GM12892 (cell line): Measurements from ENCODE around the gene ABHD16B.
A peak's percentile ranks its signal among the peaks of the same experiment; 100 is the strongest.

Experiments used
- DNase-seq: peaks from one replicate; pipeline ENCODE4 v3.0.0; 2011; ENCODE audit not compliant: insufficient read length
- FAIRE-seq: peaks from 2 replicates; lab custom pipeline; 2011; peaks lifted over from hg19 to GRCh38; lab: Jason Lieb, UNC
- POLR2A ChIP-seq: IDR thresholded peaks from 2 replicates; pipeline ENCODE4 v1.6.1; 2011; ENCODE audit warnings: low read depth, low read length, control low read depth
- POLR2AphosphoS5 ChIP-seq: IDR thresholded peaks from 2 replicates; pipeline ENCODE4 v1.6.1; 2011; ENCODE audit warnings: low read depth, low read length, control low read depth
- TAF1 ChIP-seq: IDR thresholded peaks from 2 replicates; pipeline ENCODE4 v1.6.1; 2011; ENCODE audit warnings: low read depth, mild to moderate bottlenecking, control low read depth, low read length, borderline replicate concordance

ABHD16B gene

DNA sequence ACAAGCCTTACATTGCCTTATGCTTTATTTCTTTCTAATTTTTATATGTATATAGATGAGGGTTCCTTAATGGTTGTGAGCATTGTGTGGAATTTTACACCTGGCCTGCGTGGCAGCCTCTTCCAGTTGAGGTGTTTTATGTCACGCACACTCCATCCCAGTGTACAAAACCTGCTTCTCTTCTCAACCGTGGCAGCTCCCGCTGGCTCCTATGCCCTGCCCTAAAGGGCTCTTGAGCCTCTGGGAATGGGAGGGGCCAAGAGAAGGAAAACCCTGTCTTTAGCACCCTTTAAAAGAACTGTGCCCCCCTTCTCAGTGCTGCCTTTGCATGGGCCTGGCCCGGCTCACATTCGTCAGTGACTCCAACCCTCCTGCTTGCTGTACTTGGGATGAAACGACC, 29.3 kb downstream of the ABHD16B start:
- DNase-seq (no peak), FAIRE-seq (no peak)
- TF ChIP-seq POLR2A: no peak
- TF ChIP-seq POLR2AphosphoS5: no peak
- no peak for TF ChIP-seq TAF1

DNA sequence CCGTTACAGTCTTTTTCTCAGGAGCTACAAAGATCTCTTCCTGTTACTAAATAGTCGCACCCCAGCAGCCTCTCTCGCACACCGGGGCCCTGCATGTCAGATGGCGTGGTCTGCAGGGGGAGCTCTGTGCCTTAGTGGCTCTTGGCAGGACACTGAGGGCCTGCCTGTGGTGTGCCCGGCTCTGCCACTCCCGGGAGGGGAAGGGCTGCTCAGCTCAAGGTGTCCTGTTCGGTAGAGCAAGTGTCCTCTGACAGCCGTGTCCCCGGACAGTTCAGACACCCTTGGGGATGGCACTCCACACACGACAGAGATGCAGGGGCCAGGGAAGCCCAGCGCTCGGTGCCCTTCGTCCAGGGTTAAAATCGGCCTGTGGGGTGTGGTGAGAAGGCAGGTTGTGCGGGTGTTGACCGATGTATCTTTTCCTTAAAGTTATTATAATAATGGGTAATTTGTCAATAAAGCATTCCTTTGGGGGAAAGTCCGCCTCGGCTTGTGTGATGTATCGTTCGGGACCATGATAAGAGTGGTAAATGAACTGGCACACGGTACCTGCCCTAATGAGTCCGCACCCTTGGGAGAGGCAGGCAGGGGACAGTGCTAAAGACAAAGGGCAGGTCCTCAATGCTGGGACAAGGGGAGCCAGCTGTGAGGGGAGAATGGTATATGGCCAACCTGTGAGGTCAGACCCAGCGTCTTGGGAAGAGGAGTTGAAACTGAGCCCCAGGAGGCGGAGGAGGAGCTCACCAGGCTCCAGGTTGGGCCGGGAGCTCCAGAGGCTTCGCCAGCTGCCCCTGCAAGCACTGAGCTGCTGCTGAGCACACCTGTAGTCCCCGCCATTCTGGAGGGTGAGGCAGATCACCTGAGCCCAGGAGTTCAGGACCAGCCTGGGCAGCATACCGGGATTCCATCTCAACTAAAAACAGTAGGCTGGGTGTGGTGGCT, 30.0 kb downstream of the ABHD16B start:
- TF ChIP-seq POLR2AphosphoS5 (no peak), TAF1 (no peak), POLR2A (no peak)
- no peak for FAIRE-seq
- no peak for DNase-seq

DNA sequence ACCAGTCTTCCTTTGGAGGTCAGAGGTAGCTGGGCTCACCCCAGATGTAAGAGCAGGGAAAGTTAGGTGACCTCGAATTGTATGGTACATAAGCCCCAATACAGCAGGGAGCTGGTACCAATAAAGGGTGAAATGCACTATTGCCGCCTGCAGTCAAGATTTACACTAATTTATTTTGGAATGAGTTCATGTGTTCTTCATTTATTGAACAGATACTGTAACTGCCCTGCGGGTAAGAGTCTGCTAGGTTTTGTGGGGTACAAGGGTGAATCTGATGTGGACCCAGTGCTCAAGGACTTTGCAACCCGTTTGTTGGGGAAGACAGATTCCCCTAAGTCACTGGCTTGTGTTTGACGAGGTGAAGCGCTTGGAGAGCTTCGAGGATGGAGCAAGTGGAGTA, 31.1 kb downstream of the ABHD16B start:
- DNase-seq: no peak

DNA sequence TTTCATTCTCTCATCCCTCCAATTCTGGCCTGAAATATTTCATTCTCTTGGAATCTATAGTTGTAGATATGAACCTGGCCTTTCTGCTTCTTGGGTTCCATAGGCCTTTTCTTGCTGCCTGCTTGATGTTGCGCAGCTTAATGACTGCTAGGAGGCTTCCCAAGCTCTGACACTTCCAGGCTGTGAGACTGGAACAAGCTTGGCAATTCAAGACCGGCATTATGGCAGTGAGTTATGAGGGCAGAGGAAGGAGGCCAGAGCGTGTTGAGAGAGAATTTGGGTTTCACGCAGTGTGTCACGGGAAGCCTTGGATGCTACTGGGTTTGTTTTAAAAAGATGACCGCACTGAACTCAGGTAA, 32.7 kb downstream of the ABHD16B start:
- TF ChIP-seq POLR2AphosphoS5 (no peak), POLR2A (no peak), TAF1 (no peak)
- DNase-seq: no peak
- FAIRE-seq: no peak

More for the DNA sequence above, 31.1 kb downstream of the ABHD16B start:
- no peak for FAIRE-seq
- TF ChIP-seq TAF1 (no peak), POLR2A (no peak), POLR2AphosphoS5 (no peak)

DNA sequence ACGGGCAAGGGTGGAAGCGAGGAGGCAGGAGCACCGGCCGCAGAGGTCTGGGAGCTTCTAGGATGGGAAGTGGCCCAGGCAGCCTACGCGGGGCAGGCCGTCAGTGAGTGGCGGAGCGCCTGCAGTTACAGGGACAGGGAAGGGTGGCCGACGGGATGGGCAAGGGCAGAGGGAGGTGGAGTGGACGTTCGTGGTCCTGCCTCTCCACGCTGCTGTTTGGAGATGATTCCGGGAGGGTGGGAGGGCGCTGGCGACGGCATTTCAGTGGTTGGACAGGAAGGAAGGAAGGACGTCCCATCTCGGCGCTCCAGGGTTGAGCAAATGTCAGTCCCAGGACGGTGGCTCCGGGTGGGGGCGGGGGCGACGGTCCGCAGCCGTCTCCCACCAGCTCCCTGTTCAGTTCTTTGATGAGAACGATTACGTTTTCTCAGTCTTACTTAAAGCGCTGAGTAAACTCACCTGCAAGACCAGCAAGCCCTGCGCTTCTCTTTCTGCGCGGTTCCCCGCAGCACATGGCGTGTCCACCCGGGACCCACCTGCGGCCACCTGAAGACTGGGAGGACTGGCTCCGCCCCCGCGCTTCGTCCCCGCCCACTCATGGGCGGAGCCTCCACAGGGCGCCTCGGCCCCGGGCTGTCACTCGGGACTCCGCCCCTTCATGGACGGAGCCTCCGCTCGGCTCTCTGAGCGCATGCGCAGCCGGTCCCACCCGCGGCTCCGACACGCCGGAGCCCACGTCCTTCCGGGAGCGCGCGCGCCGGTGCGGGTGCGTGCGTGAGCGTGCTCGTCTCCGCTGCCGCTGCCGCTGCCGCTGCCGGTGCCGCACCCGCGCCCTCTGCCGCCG, 33.3 kb downstream of the ABHD16B start, which contains the start of gene DNAJC5:
TSS of gene DNAJC5 (plus strand) at position 769 of the 844 bp plus-strand sequence. CDS start 33,220 bp downstream, outside the sequence.
- TF ChIP-seq POLR2A: no peak
- no peak for TF ChIP-seq TAF1
- no peak for TF ChIP-seq POLR2AphosphoS5
- peak; percentile 100 for DNase-seq
- peak; percentile 89 for FAIRE-seq

DNA sequence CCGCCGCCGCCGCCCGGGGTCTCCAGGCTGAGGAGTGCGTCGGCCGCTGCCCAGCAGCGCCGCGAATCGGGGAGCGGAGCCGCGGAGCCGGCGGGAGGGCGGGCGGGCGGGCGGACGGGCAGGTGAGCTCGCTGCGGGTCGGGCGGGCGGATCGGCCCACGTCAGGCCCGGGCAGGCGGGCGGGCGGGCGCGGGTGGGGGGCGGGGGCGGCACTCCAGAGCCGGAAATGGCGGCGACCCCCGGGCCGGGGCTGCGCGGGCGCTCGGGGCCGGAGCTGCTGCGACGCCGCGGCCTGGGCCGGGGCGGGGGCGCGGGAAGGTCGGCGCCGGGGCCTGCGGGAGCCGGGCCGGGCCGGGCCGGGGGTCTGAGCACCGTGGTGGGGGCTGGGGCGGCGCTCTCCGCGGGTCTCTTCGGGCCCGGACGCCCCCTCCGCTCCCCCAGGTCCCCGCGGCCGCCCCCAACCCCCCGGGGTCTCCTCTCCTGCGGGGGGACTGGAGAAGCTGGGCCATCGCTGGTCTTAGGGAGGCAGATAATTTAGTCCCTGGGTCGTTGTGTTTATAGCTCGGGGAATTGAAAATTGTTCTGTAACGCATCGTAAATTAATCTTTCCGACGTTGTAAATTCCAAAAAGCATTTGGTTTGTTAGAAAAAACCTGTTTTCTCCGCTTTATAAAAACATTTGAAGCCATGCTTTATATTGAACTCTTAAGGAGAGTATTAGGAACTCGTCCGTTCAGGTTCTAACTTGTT, 34.1 kb downstream of the ABHD16B start:
- TF ChIP-seq TAF1 (no peak), POLR2A (no peak), POLR2AphosphoS5 (no peak)
- DNase-seq: no peak
- FAIRE-seq: no peak

DNA sequence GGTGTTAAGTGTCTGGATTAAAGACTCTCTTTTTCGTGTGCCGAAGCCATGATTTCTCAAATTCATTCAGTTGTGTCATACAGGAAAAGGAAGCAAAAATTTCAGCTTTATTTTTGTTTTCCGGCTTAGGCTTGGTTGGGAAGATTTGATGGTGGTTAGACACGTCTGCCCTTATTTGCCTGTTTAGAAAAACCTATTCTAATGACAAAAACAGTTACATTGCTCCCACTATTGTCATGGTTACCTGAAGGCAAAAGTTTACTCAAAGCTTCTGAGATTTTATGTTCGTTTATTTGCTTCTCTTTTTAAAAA, 34.6 kb downstream of the ABHD16B start:
- DNase-seq (no peak), FAIRE-seq (peak; percentile 76)
- TF ChIP-seq POLR2AphosphoS5 (no peak), POLR2A (no peak)

DNA sequence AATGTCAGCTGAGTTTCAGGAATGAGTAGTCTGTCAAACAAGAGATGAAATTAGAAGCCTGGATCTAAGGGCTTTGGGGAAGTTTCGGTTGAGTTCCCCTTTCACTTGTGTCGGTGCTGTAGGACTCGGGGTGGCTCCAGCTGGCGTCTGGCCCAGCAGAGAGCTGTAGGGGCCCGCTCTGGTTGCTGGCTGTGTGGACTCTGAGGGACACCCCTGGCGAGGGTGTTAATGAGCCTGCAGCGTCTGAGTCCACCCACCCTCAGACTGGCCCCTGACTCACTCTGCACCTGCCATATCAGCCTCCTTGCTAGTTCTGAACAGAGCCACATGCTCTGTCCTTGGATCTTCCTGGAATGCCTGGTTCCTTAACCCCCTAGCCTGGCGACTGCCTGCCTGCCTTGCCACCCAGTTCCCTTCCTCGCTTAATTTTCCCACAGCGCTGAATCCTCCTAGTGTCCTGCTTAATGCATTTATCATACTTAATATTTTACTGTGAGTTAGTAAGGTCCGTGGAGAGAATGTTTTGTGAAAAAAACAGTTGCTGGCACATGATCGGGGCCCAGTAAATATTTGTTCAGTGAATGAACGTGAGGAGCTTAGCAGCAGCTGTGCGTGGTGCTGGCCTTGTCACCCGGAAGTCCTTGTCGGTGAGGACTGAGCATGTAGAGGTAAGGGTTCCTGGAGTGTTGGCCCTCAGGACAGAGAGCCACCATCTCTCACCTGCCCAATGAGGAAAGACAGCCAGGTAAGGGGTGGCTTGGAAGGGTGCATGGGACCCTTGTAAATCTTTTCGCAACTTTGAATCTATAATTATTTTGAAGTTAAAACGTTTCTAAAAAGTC, 35.2 kb downstream of the ABHD16B start:
- no peak for FAIRE-seq
- peak; percentile 24; the same call in 1 of the 2 replicates for TF ChIP-seq POLR2A
- TF ChIP-seq POLR2AphosphoS5: no peak
- DNase-seq: peak; percentile 59

DNA sequence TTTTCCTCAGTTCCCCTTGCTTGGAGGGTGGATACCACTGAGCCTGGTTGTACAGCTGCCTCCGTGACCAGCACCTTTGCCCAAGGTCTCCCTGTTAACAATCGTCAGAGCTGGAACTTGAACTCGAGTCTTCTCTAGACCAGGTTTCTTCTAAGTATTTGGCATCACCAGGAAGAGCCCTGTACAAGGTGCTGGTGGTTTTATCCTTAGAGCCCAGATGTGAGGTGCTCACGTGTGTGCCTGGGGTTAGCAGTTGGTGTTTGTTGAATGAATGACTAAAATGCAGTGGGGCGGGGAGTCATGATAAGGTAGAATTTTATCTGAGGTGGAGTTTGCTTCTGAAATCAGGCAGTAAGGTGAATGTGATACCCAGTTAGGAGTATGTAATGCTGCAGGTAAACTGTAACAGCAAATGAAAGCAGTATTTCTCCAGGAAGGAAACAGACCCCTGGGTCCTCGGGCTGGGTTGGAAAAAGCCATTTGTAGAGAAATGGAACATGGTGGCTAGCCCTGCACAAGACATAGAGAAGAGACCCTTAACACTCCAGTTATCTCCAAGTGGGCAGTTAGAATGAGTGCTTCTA, 36.8 kb downstream of the ABHD16B start:
- no peak for FAIRE-seq
- no peak for DNase-seq
- TF ChIP-seq POLR2AphosphoS5: no peak
- TF ChIP-seq TAF1: no peak
- TF ChIP-seq POLR2A: no peak

DNA sequence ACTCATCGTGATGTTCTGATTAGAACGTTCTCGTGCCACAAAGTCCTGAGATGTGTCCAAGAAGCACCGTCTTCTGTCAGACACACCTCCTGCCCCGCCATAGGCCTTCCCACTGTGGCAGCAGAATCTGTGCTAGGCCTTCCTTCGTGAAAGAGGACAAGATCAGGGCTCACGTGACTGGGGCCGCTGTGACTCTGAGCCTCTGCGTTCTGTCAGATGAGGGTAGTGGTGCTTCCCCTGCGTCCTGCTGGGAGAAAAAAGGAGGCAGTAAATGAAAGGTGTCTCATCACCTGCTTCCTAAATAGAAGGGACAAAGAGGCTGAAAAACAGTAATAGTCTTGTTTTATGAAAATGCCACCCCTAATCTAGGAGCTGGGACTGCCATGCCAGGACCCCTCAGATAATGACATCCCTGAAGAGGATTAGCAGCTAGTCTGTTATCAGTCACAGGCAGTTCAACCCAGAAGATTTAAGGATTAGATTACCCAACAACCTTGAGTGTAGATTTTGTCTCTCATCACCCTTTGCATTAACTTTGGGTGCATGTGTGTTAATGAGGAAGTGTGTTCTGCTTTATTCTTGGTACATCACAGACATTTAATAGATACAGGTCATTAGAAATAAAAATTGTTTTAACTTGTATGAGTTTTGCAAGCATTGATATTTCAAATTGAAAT, 37.7 kb downstream of the ABHD16B start:
- FAIRE-seq: no peak
- TF ChIP-seq POLR2AphosphoS5 (no peak), TAF1 (no peak), POLR2A (no peak)
- no peak for DNase-seq

DNA sequence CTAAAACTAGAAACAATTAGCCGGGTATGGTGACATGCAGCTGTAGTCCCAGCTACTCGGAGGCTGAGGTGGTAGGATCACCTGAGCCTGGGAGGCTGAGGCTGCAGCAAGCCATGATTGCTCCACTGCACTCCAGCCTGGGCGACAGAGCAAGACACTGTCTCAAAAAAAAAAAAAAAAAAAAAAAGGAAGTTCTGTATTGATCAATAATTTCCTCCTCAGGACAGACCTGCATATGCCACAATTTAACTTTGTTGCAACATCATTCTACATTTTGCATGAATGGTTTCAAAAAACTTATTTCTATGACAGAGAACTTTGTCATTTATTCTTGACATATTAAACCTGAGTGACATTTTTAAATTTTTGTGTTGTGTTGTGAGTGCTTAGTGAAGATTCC, 39.1 kb downstream of the ABHD16B start:
- FAIRE-seq (no peak), DNase-seq (no peak)
- TF ChIP-seq POLR2A (no peak), POLR2AphosphoS5 (no peak), TAF1 (no peak)
